Ovary (tissue), 9 donors: ENCODE measurements around the gene APOE. TPM values are rescaled to one million over a fixed set of nuclear protein-coding genes. Genes with fewer than 3 reads are reported as not detected.

ENCODE experiments used
- DNase-seq, 5 donors: peaks; one replicate each; pipeline ENCODE4 v3.0.0-alpha.2; 2019 to 2020
- H3K27ac ChIP-seq, 2 donors: fragments of 200-600 bp; one replicate each; pipeline versions ENCODE4 v1.5.1 to v1.8.0; 2019 to 2022
- H3K27me3 ChIP-seq: fragments of 200-600 bp; one replicate; pipeline ENCODE4 v1.8.0; 2022
- H3K36me3 ChIP-seq: fragments of 200-600 bp; sonication (generic); one replicate; pipeline ENCODE4 v1.5.1; 2019
- H3K4me1 ChIP-seq: one replicate; pipeline ENCODE4 v1.8.1; 2013; ENCODE audit warnings: mild to moderate bottlenecking, moderate library complexity; ENCODE audit not compliant: insufficient read depth
- H3K4me3 ChIP-seq: fragments of 200-600 bp; sonication (generic); one replicate; pipeline ENCODE4 v1.5.1; 2017
- H3K9me3 ChIP-seq, 2 donors: fragments of 200-600 bp in 1 of 2; sonication (generic) in 1 of 2; one replicate each; pipeline versions ENCODE4 v1.5.1 to v1.8.1; 2013 to 2019; ENCODE audit warnings: mild to moderate bottlenecking in 1 of 2, moderate library complexity in 1 of 2
- EP300 ChIP-seq: sonication (generic); formaldehyde crosslinking; IDR thresholded peaks from one replicate; pipeline ENCODE4 v1.6.1; 2017; ENCODE audit warnings: antibody characterized with exemption
- POLR2A ChIP-seq: fragments of 450-650 bp; IDR thresholded peaks from one replicate; pipeline ENCODE4 v1.6.1; 2017; ENCODE audit warnings: antibody characterized with exemption, mild to moderate bottlenecking, moderate library complexity
- WGBS, 3 donors: extraction: QIAGEN DNeasy Blood & Tissue Kit in 1 of 3; methylation state at CpG; one replicate each; pipeline versions ENCODE4 v1.1.5 to v1.1.7; 2013 to 2017; 5-methylcytosine and 5-hydroxymethylcytosine counted together
- intact Hi-C, 4 donors: fragments of 100-400 bp; cut with DNase I; formaldehyde crosslinking; loops; one replicate each; pipeline versions ENCODE4 v1.11.0 to v1.15.1; 2022 to 2023
- polyA plus RNA-seq, 2 donors: library from polyadenylated mRNA; stranded (reverse); fragments of 200-250 nt in 1 of 2; fragments of 350-450 nt in 1 of 2; fragmentation: Illumina TruSeq in 1 of 2; extraction: RNeasy Lipid Tissue Mini Kit (QIAGEN cat#74804) in 1 of 2; gene quantifications; one replicate each; pipeline ENCODE4 v1.2.3, GENCODE V29; 2013 to 2014
- total RNA-seq, 7 donors: library from RNA; depleted of rRNA in 2 of 7; stranded (reverse); fragments of >200 nt in 2 of 7; fragmentation: NEBNext Ultra II Directional in 3 of 7; extraction: Animal tissue kit (Norgen Biotek cat#: 25700) in 3 of 7; gene quantifications; one replicate each; pipeline versions ENCODE4 v1.1.0 to v1.2.4, GENCODE V29; 2016 to 2023
- TF ChIP-seq, protein P1 (sequence below), 3 donors: fragments of 450-650 bp in 2 of 3; fragments of 200-600 bp in 1 of 3; IDR thresholded peaks; one replicate each; pipeline versions ENCODE4 v1.5.1 to v1.8.0; 2016 to 2022; ENCODE audit warnings: antibody characterized with exemption in 3 of 3, mild to moderate bottlenecking in 1 of 3
- donor health status: DM: no; HTN: no; CAD: no; lungs with moderate emphysema.
- donor health status: DM: no; HTN: no; CAD: no.
- donor health status: Bipolar disorder and iron deficiency.
- donor health status: DM: yes; HTN: yes; CAD: no.
- donor health status: DM: no; HTN: no; CAD: no.
- donor health status: DM: yes; HTN: yes; CAD: no.

The APOE gene
- total and polyA plus RNA-seq, 9 donors, result 124 to 934 (median 455) TPM

DNA sequence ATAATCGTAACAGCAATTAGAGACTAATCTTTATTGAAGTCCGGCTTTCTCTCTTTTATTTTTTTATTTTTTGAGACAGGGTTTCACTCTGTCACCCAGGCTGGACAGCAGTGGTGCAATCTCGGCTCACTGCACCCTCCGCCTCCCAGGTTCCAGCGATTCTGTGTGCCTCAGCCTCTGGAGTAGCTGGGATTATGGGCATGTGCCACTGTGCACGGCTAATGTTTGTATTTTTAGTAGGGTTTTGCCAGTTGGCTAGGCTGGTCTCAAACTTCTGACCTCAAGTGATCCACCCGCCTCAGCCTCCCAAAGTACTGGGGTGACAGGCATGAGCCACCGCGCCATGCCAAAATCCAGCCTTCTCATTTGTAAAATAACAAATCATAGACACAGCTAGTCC is 44.0 kb downstream of the APOE start:
- Histone ChIP-seq H3K27me3 (no peaks in the 10 kb centered on the region), H3K27ac (no peak overlapping the region), H3K4me3 (no peak overlapping the region), H3K9me3 (no peaks in the 10 kb centered on the region), H3K36me3 (no peaks in the 10 kb centered on the region), H3K4me1 (peaks cover 2% of the 10 kb centered on the region)
- TF ChIP-seq, protein P1, sequence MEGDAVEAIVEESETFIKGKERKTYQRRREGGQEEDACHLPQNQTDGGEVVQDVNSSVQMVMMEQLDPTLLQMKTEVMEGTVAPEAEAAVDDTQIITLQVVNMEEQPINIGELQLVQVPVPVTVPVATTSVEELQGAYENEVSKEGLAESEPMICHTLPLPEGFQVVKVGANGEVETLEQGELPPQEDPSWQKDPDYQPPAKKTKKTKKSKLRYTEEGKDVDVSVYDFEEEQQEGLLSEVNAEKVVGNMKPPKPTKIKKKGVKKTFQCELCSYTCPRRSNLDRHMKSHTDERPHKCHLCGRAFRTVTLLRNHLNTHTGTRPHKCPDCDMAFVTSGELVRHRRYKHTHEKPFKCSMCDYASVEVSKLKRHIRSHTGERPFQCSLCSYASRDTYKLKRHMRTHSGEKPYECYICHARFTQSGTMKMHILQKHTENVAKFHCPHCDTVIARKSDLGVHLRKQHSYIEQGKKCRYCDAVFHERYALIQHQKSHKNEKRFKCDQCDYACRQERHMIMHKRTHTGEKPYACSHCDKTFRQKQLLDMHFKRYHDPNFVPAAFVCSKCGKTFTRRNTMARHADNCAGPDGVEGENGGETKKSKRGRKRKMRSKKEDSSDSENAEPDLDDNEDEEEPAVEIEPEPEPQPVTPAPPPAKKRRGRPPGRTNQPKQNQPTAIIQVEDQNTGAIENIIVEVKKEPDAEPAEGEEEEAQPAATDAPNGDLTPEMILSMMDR (IDR thresholded peaks at IDR 0.05), result no peak
- TF ChIP-seq POLR2A (no peak), EP300 (no peak)
- WGBS, 3 donors, result 77 to 81% (median 80%) methylated on average over 9 of the region's 9 CpGs
- DNase-seq, result no peak
- intact Hi-C loops, result loop anchor here in 1 of 4 donors (2.0 kb wide), 1 partner anchor 45 kb away; the partner anchor contains the start of gene APOE

DNA sequence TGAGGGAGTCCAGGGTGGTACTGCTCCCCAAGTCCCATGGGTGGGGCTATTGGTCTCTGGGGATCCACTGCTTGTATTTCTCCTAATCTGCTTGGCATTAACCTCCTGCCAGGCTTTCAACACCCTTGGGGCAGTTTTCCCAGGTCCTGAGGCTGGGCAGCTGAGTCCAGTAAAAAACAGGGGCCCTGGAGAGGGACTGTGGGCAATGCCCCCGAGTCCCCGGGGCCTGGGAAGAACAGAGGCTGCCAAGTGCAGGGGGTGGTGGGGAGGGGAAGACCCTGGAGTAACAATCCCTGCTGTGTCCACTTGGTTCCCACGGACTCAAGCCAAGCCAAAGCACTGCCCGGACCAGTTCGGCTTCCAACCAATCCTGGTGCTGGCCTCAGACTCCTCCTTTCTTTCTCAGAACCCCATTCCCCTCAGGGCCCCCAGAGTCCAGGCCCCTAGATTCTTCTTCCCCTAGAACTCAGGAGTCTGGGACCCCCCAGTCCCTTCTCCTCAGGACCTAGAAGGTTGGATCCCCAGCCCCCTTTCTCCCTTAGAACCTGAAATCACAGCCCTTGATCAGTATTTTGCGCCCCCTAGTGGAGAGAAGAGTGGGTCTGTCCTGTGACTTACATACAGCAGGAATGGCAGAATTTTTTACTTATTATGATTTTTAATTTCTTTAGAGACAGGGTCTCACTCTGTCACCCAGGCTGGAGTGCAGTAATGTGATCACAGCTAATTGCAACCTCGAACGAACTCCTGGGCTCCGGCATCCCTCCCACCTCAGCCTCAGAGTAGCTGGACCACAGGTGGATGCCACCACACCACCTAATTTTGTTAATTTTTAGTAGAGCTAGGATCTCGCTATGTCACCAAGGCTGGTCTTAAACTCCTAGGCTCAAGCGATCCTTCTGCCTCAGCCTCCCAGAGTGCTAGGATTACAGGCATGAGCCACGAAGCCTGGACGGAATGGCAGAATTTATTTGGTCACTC is 45.9 kb downstream of the APOE start:
- Histone ChIP-seq H3K36me3 (no peaks in the 10 kb centered on the region), H3K4me1 (peaks cover 9% of the 10 kb centered on the region), H3K9me3 (no peaks in the 10 kb centered on the region), H3K27me3 (no peaks in the 10 kb centered on the region), H3K27ac (peak overlapping the region; percentile 0 to 2), H3K4me3 (no peak overlapping the region)
- 32 to 42% (median 35%) methylated on average over 12 to 13 of the region's 13 CpGs for WGBS, 3 donors
- peak; percentile 55 to 74 (median 62) for DNase-seq
- TF ChIP-seq POLR2A, result no peak
- TF ChIP-seq, protein P1 (IDR thresholded peaks at IDR 0.05), result peak; percentile 73 to 82 (median 78)
- intact Hi-C loops, result loop anchor here in 3 of 4 donors (2.0 to 5.0 kb wide), 2 partner anchors 47 to 49 kb away; partner anchors contain the start of gene APOE (in 1 of the 3)

DNA sequence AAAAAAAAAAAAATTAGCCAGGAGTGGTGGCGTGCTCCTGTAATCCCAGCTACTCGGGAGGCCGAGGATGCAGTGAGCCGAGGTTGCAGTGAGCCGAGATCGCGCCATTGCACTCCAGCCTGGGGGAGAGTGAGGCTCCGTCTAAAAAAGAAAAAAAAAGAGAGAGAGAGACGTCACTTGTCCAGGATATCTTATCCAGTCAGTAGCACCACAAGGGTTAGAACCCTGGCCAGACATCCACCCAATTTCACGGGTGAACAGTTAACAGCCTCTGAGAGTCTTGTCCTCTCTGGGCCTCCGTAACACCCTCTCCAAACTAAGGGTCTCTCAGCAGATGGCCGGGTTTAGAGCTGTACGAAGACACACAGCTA is 48.7 kb downstream of the APOE start:
- no peaks in the 10 kb centered on the region for H3K9me3 ChIP-seq
- peak overlapping the region; percentile 65 for H3K4me3 ChIP-seq
- H3K36me3 ChIP-seq, result no peaks in the 10 kb centered on the region
- 17 to 24% (median 23%) methylated on average over 13 of the region's 13 CpGs for WGBS, 3 donors
- peak overlapping the region; percentile 81 to 85 for H3K27ac ChIP-seq
- intact Hi-C loops, result loop anchor here in 2 of 4 donors (5.0 kb wide), 1 partner anchor 52 kb away; no protein-coding TSS in a partner anchor
- no peak for DNase-seq
- no peaks in the 10 kb centered on the region for H3K27me3 ChIP-seq
- TF ChIP-seq, protein P1 (IDR thresholded peaks at IDR 0.05), result no peak
- TF ChIP-seq EP300, result no peak
- TF ChIP-seq POLR2A, result no peak
- peaks cover 13% of the 10 kb centered on the region for H3K4me1 ChIP-seq

DNA sequence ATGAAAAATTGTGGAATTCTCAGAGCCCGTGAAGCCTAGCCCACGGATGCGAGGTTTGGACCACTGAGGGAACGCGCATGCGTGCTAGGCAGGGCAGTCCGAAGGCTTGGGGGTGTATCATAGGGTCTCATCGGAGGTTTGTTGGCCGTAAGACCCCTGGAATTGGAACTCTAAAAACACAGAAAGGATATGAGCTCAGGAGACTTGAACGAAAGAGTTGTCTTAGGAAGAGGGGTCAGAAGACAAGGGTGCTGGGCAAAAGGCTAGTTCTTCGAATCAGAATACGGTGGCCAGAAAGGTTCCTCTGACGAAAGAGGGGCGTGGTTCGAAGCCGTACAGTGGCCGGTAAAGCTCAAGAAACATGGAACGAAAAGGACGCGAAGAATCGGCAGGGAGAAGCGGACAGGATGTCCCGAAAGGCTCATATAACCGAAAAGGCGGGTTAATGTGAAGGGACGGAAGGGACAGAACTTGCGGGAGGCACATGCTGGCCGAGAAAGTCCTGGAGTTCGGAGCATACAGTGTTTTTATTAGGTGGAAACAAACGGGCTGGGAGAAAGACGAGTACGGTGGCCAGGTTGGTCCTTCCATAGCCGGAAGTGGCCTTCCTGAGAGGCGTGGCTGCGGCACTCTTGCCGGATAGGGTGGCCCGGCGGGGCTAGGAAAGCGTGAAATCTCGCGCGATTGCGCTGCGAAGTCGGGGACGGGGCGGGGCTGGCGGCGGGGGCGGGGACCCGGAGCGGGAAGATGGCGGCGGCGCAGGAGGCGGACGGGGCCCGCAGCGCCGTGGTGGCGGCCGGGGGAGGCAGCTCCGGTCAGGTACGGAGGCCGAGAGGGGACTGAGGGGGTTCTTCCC is 49.3 kb downstream of the APOE start, which contains the start of gene CLPTM1:
CLPTM1 (plus strand) TSS at position 732 of the 856 bp plus-strand sequence; CDS start at position 748, 16 bp downstream.
- Histone ChIP-seq H3K36me3 (no peaks in the 10 kb centered on the region), H3K27ac (peak within 1 kb of the TSS; percentile 81 to 85), H3K4me1 (peaks cover 13% of the 10 kb centered on the region), H3K9me3 (no peaks in the 10 kb centered on the region), H3K4me3 (peak within 1 kb of the TSS; percentile 65), H3K27me3 (no peaks in the 10 kb centered on the region)
- intact Hi-C loops, result loop anchor here in 2 of 4 donors (5.0 kb wide), 1 partner anchor 53 kb away; no protein-coding TSS in a partner anchor
- TF ChIP-seq, protein P1 (IDR thresholded peaks at IDR 0.05), result peak in 2 of 3 donors; percentile 47 to 57
- TF ChIP-seq EP300 (no peak), POLR2A (peak; percentile 77)
- 0% methylated on average over 55 to 65 of the region's 65 CpGs for WGBS, 3 donors
- peak; percentile 96 to 98 (median 97) for DNase-seq
